ENCODE data around the gene SIRT3.

SIRT3 gene

GRCh38 chr11:227824-228379 is 8.2 kb downstream of the SIRT3 start:
- H3K27ac ChIP-seq, result no peak overlapping the region
- no peak for DNase-seq
- no peaks in the 10 kb centered on the region for H3K36me3 ChIP-seq (replicated peaks)
- H3K4me3 ChIP-seq (ENCODE audit: low read depth, low read length), result no peak overlapping the region
- in situ Hi-C loops (cut with HindIII; ENCODE audit: low pct_ligation_motif_present, low sequenced_read_pairs), result no loop called here
- no peak for TF ChIP-seq CTCF (IDR thresholded peaks at IDR 0.05; ENCODE audit: low read depth, low read length, missing control alignments)
- no peaks in the 10 kb centered on the region for H3K27me3 ChIP-seq (replicated peaks)

- H3K36me3 ChIP-seq (replicated peaks), result no peaks in the 10 kb centered on the region
- no peak for TF ChIP-seq CTCF (IDR thresholded peaks at IDR 0.05; ENCODE audit: low read depth, low read length, missing control alignments)
- no peak for DNase-seq
- H3K27me3 ChIP-seq (replicated peaks), result no peaks in the 10 kb centered on the region
- in situ Hi-C loops (cut with HindIII; ENCODE audit: low pct_ligation_motif_present, low sequenced_read_pairs), result no loop called here
- no peak overlapping the region for H3K4me3 ChIP-seq (ENCODE audit: low read depth, low read length)
- H3K27ac ChIP-seq, result no peak overlapping the region
Observed at GRCh38 chr11:225734-226453, 10.2 kb downstream of the SIRT3 start.

GRCh38 chr11:224424-224823 is 11.7 kb downstream of the SIRT3 start:
- DNase-seq, result no peak
- no peak overlapping the region for H3K27ac ChIP-seq
- no peaks in the 10 kb centered on the region for H3K27me3 ChIP-seq (replicated peaks)
- no peak overlapping the region for H3K4me3 ChIP-seq (ENCODE audit: low read depth, low read length)
- H3K36me3 ChIP-seq (replicated peaks), result no peaks in the 10 kb centered on the region
- in situ Hi-C loops (cut with HindIII; ENCODE audit: low pct_ligation_motif_present, low sequenced_read_pairs), result no loop called here
- TF ChIP-seq CTCF (IDR thresholded peaks at IDR 0.05; ENCODE audit: low read depth, low read length, missing control alignments), result no peak

- in situ Hi-C loops (cut with HindIII; ENCODE audit: low pct_ligation_motif_present, low sequenced_read_pairs), result no loop called here
- H3K36me3 ChIP-seq (replicated peaks), result no peaks in the 10 kb centered on the region
- H3K27ac ChIP-seq, result no peak overlapping the region
- no peak for TF ChIP-seq CTCF (IDR thresholded peaks at IDR 0.05; ENCODE audit: low read depth, low read length, missing control alignments)
- H3K4me3 ChIP-seq (ENCODE audit: low read depth, low read length), result no peak overlapping the region
- no peaks in the 10 kb centered on the region for H3K27me3 ChIP-seq (replicated peaks)
- DNase-seq, result no peak
Observed at GRCh38 chr11:223884-224283, 12.3 kb downstream of the SIRT3 start.

GRCh38 chr11:223026-223789 is 12.9 kb downstream of the SIRT3 start:
- Histone ChIP-seq H3K27me3 (replicated peaks) (no peaks in the 10 kb centered on the region), H3K27ac (no peak overlapping the region), H3K36me3 (replicated peaks) (peaks cover 2% of the 10 kb centered on the region), H3K4me3 (ENCODE audit: low read depth, low read length) (no peak overlapping the region)
- DNase-seq, result no peak
- in situ Hi-C loops (cut with HindIII; ENCODE audit: low pct_ligation_motif_present, low sequenced_read_pairs), result no loop called here
- TF ChIP-seq CTCF (IDR thresholded peaks at IDR 0.05; ENCODE audit: low read depth, low read length, missing control alignments), result no peak

All from brain microvascular endothelial cell (primary cell).